Endothelial cell of umbilical vein (primary cell): ENCODE measurements around the gene MGAT1. TPM values are rescaled to one million over a fixed set of nuclear protein-coding genes. Genes with fewer than 3 reads are reported as not detected.

Experiments
- BruUV-seq: library from RNA; stranded (reverse); fragments of 400-500 nt; replicated peaks from 2 replicates; lab custom pipeline; 2021; lab: Mats Ljungman, UMichigan
- CTCF ChIA-PET: fragments of 300-600, 350-600 bp; sonication (Branson Sonifier 250); formaldehyde crosslinking; loops from one replicate; lab custom pipeline; 2021; ENCODE audit warnings: antibody characterized with exemption, inconsistent platforms; lab: Charles Lee
- POLR2A ChIA-PET: fragments of 300-600, 350-600 bp; sonication (Branson Sonifier 250); formaldehyde crosslinking; loops from one replicate; lab custom pipeline; 2021; ENCODE audit warnings: antibody characterized with exemption, inconsistent platforms; lab: Charles Lee
- DNase-seq: peaks from one replicate; pipeline ENCODE4 v3.0.0-alpha.2; 2011; ENCODE audit warnings: low read depth, low spot score
- FAIRE-seq: peaks from 2 replicates; lab custom pipeline; 2011; peaks lifted over from hg19 to GRCh38; lab: Jason Lieb, UNC
- H2AFZ ChIP-seq: 2 replicates; pipeline ENCODE4 v1.6.0; 2012; ENCODE audit warnings: low read depth, low read length, control low read depth, inconsistent platforms
- H3K27ac ChIP-seq: 2 replicates; pipeline ENCODE4 v1.5.1; 2011; ENCODE audit warnings: low read depth, mild to moderate bottlenecking, control low read depth, low read length, moderate library complexity; ENCODE audit not compliant: insufficient read depth
- H3K27me3 ChIP-seq, 2 experiments: 2 replicates each; pipeline versions ENCODE4 v1.6.0 to v1.6.1; 2011; ENCODE audit warnings: low read length in 2 of 2, mixed read lengths in 1 of 2; ENCODE audit not compliant: control insufficient read depth in 2 of 2, insufficient read depth in 2 of 2
- H3K36me3 ChIP-seq, 2 experiments: 2 replicates in 1 of 2; 3 replicates in 1 of 2; pipeline ENCODE4 v1.5.1; 2011; ENCODE audit warnings: low read length in 2 of 2, mild to moderate bottlenecking in 1 of 2, moderate library complexity in 1 of 2; ENCODE audit not compliant: control insufficient read depth in 2 of 2, insufficient read depth in 2 of 2; ENCODE audit errors: extremely low read depth in 1 of 2
- H3K4me1 ChIP-seq: 3 replicates; pipeline ENCODE4 v1.5.1; 2011; ENCODE audit warnings: mild to moderate bottlenecking, low read length; ENCODE audit not compliant: control insufficient read depth, insufficient read depth; ENCODE audit errors: extremely low read depth
- H3K4me2 ChIP-seq: 2 replicates; pipeline ENCODE4 v1.6.1; 2011; ENCODE audit warnings: low read length, control low read depth, mixed read lengths; ENCODE audit not compliant: insufficient read depth
- H3K4me3 ChIP-seq, 3 experiments: fragments of 200-600 bp in 1 of 3; sonication (generic), shearing (Covaris generic) in 1 of 3; replicated peaks in 1 of 3; 2 replicates each; pipeline ENCODE4 v1.5.1; 2011 to 2016; ENCODE audit warnings: control low read depth in 3 of 3, low read length in 3 of 3, mild to moderate bottlenecking in 2 of 3, inconsistent platforms in 1 of 3, low read depth in 1 of 3, moderate library complexity in 1 of 3; ENCODE audit not compliant: insufficient read depth in 1 of 3
- H3K79me2 ChIP-seq: 2 replicates; pipeline ENCODE4 v1.6.0; 2012; ENCODE audit warnings: low read length, inconsistent platforms; ENCODE audit not compliant: control insufficient read depth, insufficient read depth
- H3K9ac ChIP-seq: replicated peaks from 2 replicates; pipeline ENCODE3; 2011; ENCODE audit warnings: low read length, control low read depth; ENCODE audit not compliant: insufficient read depth; ENCODE audit errors: extremely low read depth
- H3K9me1 ChIP-seq: replicated peaks from 3 replicates; pipeline ENCODE4 v1.6.0; 2011; ENCODE audit warnings: mild to moderate bottlenecking, low read length; ENCODE audit not compliant: control insufficient read depth, insufficient read depth; ENCODE audit errors: extremely low read depth
- H3K9me3 ChIP-seq: replicated peaks from 2 replicates; pipeline ENCODE4 v1.5.1; 2012; ENCODE audit warnings: low read length, inconsistent platforms; ENCODE audit not compliant: control insufficient read depth, insufficient read depth
- H4K20me1 ChIP-seq: replicated peaks from 2 replicates; pipeline ENCODE3; 2011; ENCODE audit warnings: mild to moderate bottlenecking, low read length; ENCODE audit not compliant: control insufficient read depth, insufficient read depth; ENCODE audit errors: extremely low read depth
- CTCF ChIP-seq, 2 donors: IDR thresholded peaks; 1 replicate in 1 of 2; 2 replicates in 1 of 2; pipeline ENCODE4 v1.5.1; 2011; ENCODE audit warnings: low read length in 2 of 2, mild to moderate bottlenecking in 2 of 2, moderate library complexity in 2 of 2, control low read depth in 1 of 2, inconsistent platforms in 1 of 2, low read depth in 1 of 2; ENCODE audit not compliant: insufficient read depth in 1 of 2; ENCODE audit errors: extremely low read depth in 1 of 2
- EZH2 ChIP-seq: IDR thresholded peaks from 2 replicates; pipeline ENCODE4 v1.6.1; 2012; ENCODE audit warnings: borderline replicate concordance, low read depth, mild to moderate bottlenecking, moderate library complexity, low read length, inconsistent platforms; ENCODE audit not compliant: severe bottlenecking
- FOS ChIP-seq: IDR thresholded peaks from 2 replicates; pipeline ENCODE4 v1.6.1; 2011; ENCODE audit warnings: mild to moderate bottlenecking, low read length, moderate library complexity, borderline replicate concordance; ENCODE audit not compliant: insufficient read depth
- GATA2 ChIP-seq: IDR thresholded peaks from 2 replicates; pipeline ENCODE4 v1.7.0; 2011; ENCODE audit warnings: low read depth, mild to moderate bottlenecking, moderate library complexity, mixed read lengths, low read length; ENCODE audit not compliant: insufficient read length, insufficient read depth
- JUN ChIP-seq: IDR thresholded peaks from 2 replicates; pipeline ENCODE4 v1.6.1; 2011; ENCODE audit warnings: borderline replicate concordance, low read depth; ENCODE audit not compliant: insufficient read length, insufficient read depth
- MAX ChIP-seq: IDR thresholded peaks from 2 replicates; pipeline ENCODE4 v1.6.1; 2011; ENCODE audit not compliant: insufficient read depth, insufficient read length
- MYC ChIP-seq: IDR thresholded peaks from one replicate; pipeline ENCODE4 v1.6.1; 2011; ENCODE audit warnings: mild to moderate bottlenecking, low read depth, low read length
- POLR2A ChIP-seq: IDR thresholded peaks from 2 replicates; pipeline ENCODE4 v1.6.1; 2012; ENCODE audit warnings: low read depth, mild to moderate bottlenecking, control low read depth, low read length
- POLR2AphosphoS5 ChIP-seq: IDR thresholded peaks from 2 replicates; pipeline ENCODE4 v1.6.1; 2012; ENCODE audit warnings: low read depth, mild to moderate bottlenecking, control low read depth, low read length, moderate library complexity; ENCODE audit not compliant: insufficient read depth
- dilution Hi-C: fragments of 300-500 bp; cut with MboI; formaldehyde crosslinking; loops from one replicate; pipeline ENCODE4 v1.15.0; 2019; ENCODE audit warnings: low sequenced_read_pairs; ENCODE audit not compliant: extremely low pct_ligation_motif_present
- intact Hi-C: fragments of 100-400 bp; cut with micrococcal nuclease; formaldehyde crosslinking; loops from one replicate; pipeline ENCODE4 v1.10.0; 2022
- polyA plus RNA-seq, 4 experiments: library from polyadenylated mRNA; depleted of rRNA in 3 of 4; stranded (reverse) in 3 of 4; unstranded in 1 of 4; fragments of >200 nt; gene quantifications; 2 replicates each; pipeline versions ENCODE4 v1.2.1 to v1.2.3, GENCODE V29; 2011 to 2012; ENCODE audit warnings: missing spikeins in 1 of 4
- total RNA-seq: library from RNA; stranded (reverse); gene quantifications from 2 replicates; pipeline ENCODE4 v1.2.3, GENCODE V29; 2021

Gene MGAT1
- total and polyA plus RNA-seq, 2 donors (not counting 3 experiments of a cell fraction or from before 2014, with no cell fraction given): 123 to 126 TPM

- no peak for TF ChIP-seq POLR2A
- TF ChIP-seq MYC: no peak
- no peak for TF ChIP-seq FOS
- TF ChIP-seq POLR2AphosphoS5: no peak
- no peak for TF ChIP-seq CTCF (IDR thresholded peaks at IDR 0.05; ENCODE audit: extremely low read depth in 1 of 2, insufficient read depth in 1 of 2, low read depth in 1 of 2, low read length in 2 of 2)
- TF ChIP-seq GATA2: no peak
- no peak for TF ChIP-seq JUN
- TF ChIP-seq MAX: no peak
- TF ChIP-seq EZH2: no peak
- no peaks in the 10 kb centered on the region for H3K79me2 ChIP-seq
- H3K9me3 ChIP-seq: peaks cover 10% of the 10 kb centered on the region
- CTCF ChIA-PET: no interaction called here
- no peaks in the 10 kb centered on the region for H3K9me1 ChIP-seq
- H3K36me3 ChIP-seq: peaks cover 0 to 4% of the 10 kb centered on the region in 2 experiments
- H3K4me2 ChIP-seq: no peak overlapping the region
- no peak overlapping the region for H3K9ac ChIP-seq
- BruUV-seq: no TSS peak
- no peaks in the 10 kb centered on the region for H4K20me1 ChIP-seq
- H2AFZ ChIP-seq: no peak overlapping the region
- dilution Hi-C loops: no loop called here
- no peak overlapping the region for H3K4me3 ChIP-seq
- intact Hi-C loops: no loop called here
- no peak for FAIRE-seq
- POLR2A ChIA-PET: no interaction called here
- DNase-seq: no peak
- H3K4me1 ChIP-seq: no peaks in the 10 kb centered on the region
- no peaks in the 10 kb centered on the region for H3K27me3 ChIP-seq
- no peak overlapping the region for H3K27ac ChIP-seq
These were observed 41.8 kb upstream of the MGAT1 start for GRCh38 chr5:180844432-180844831.
